Gastroesophageal sphincter (tissue), 3 donors: ENCODE data around the gene SOX12.
A peak's percentile ranks its signal among the peaks of the same experiment; 100 is the strongest.

Experiments
- POLR2A ChIP-seq, 2 donors: fragments of 450-650 bp; IDR thresholded peaks; one replicate each; pipeline ENCODE4 v1.6.1; 2017; ENCODE audit warnings: antibody characterized with exemption in 2 of 2, mild to moderate bottlenecking in 2 of 2, moderate library complexity in 1 of 2
- POLR2AphosphoS5 ChIP-seq: sonication (generic); formaldehyde crosslinking; IDR thresholded peaks from one replicate; pipeline ENCODE4 v1.6.1; 2017; ENCODE audit warnings: antibody characterized with exemption
- TF ChIP-seq, protein P1 (sequence below), 4 experiments: fragments of 200-600 bp in 2 of 4; fragments of 450-650 bp in 2 of 4; sonication (generic) in 1 of 4; IDR thresholded peaks; one replicate each; pipeline ENCODE4 v1.5.1; 2017 to 2019; ENCODE audit warnings: antibody characterized with exemption in 4 of 4, mild to moderate bottlenecking in 2 of 4, moderate library complexity in 2 of 4

DNA sequence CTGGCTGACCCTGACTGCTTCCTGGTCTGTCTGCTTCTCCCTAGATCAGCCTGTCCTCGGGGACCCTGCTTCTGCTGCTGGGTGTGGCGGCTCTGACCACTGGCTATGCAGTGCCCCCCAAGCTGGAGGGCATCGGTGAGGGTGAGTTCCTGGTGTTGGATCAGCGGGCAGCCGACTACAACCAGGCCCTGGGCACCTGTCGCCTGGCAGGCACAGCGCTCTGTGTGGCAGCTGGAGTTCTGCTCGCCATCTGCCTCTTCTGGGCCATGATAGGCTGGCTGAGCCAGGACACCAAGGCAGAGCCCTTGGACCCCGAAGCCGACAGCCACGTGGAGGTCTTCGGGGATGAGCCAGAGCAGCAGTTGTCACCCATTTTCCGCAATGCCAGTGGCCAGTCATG, 27.8 kb downstream of the SOX12 start:
- TF ChIP-seq POLR2A (IDR thresholded peaks at IDR 0.05) = peak in 1 of 2 donors; percentile 12
- no peak for TF ChIP-seq POLR2AphosphoS5
- TF ChIP-seq, protein P1, sequence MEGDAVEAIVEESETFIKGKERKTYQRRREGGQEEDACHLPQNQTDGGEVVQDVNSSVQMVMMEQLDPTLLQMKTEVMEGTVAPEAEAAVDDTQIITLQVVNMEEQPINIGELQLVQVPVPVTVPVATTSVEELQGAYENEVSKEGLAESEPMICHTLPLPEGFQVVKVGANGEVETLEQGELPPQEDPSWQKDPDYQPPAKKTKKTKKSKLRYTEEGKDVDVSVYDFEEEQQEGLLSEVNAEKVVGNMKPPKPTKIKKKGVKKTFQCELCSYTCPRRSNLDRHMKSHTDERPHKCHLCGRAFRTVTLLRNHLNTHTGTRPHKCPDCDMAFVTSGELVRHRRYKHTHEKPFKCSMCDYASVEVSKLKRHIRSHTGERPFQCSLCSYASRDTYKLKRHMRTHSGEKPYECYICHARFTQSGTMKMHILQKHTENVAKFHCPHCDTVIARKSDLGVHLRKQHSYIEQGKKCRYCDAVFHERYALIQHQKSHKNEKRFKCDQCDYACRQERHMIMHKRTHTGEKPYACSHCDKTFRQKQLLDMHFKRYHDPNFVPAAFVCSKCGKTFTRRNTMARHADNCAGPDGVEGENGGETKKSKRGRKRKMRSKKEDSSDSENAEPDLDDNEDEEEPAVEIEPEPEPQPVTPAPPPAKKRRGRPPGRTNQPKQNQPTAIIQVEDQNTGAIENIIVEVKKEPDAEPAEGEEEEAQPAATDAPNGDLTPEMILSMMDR (IDR thresholded peaks at IDR 0.05) = no peak
